Kidney glomerular epithelial cell (primary cell): Measurements from ENCODE around the gene VSIG2.
A peak's percentile ranks its signal among the peaks of the same experiment; 100 is the strongest.

Experiments
- DNase-seq: peaks from one replicate; lab custom pipeline; 2025; lab: John Stamatoyannopoulos, UW

Gene VSIG2

GRCh38 chr11:124763156-124763947, 11.3 kb upstream of the VSIG2 start:
- peak; percentile 98 for DNase-seq

GRCh38 chr11:124762624-124763155, 10.6 kb upstream of the VSIG2 start:
- DNase-seq = no peak

GRCh38 chr11:124762105-124762623, 10.1 kb upstream of the VSIG2 start, which contains the start of gene ESAM:
Gene ESAM (minus strand): TSS chr11:124762290. CDS start chr11:124762154, 136 bp downstream.
- no peak for DNase-seq

- no peak for DNase-seq
Observed at GRCh38 chr11:124761301-124762104, 9.4 kb upstream of the VSIG2 start.

GRCh38 chr11:124760806-124761205, 8.8 kb upstream of the VSIG2 start:
- no peak for DNase-seq

- no peak for DNase-seq
Observed at GRCh38 chr11:124760205-124760652, 8.2 kb upstream of the VSIG2 start.

- DNase-seq = no peak
Observed at GRCh38 chr11:124759266-124760204, 7.5 kb upstream of the VSIG2 start.

GRCh38 chr11:124758355-124759265, 6.6 kb upstream of the VSIG2 start:
- DNase-seq = peak; percentile 31

GRCh38 chr11:124757320-124757719, 5.3 kb upstream of the VSIG2 start:
- no peak for DNase-seq

- no peak for DNase-seq
Observed at GRCh38 chr11:124756753-124757227, 4.7 kb upstream of the VSIG2 start.

GRCh38 chr11:124756033-124756752, 4.1 kb upstream of the VSIG2 start:
- no peak for DNase-seq

GRCh38 chr11:124754710-124755109, 2.7 kb upstream of the VSIG2 start:
- DNase-seq = no peak

- no peak for DNase-seq
Observed at GRCh38 chr11:124754309-124754708, 2.3 kb upstream of the VSIG2 start.

GRCh38 chr11:124753624-124754023, 1.6 kb upstream of the VSIG2 start:
- DNase-seq = no peak

GRCh38 chr11:124753205-124753604, 1.1 kb upstream of the VSIG2 start:
- DNase-seq = no peak

GRCh38 chr11:124752471-124753102, 532 bp upstream of the VSIG2 start:
- DNase-seq = no peak

- no peak for DNase-seq
Observed at GRCh38 chr11:124751391-124751740, 689 bp downstream of the VSIG2 start.

GRCh38 chr11:124749912-124750311, 2.1 kb downstream of the VSIG2 start:
- no peak for DNase-seq
